GM21360 (cell line): ENCODE data around the gene MALRD1.

Source experiments
- ATAC-seq: cut with Tn5 transposase; IDR thresholded peaks from one replicate; pipeline ENCODE4 v1.9.1; 2021; ENCODE audit warnings: mild to moderate bottlenecking, moderate library complexity; ENCODE audit not compliant: unreplicated experiment

MALRD1 gene

DNA sequence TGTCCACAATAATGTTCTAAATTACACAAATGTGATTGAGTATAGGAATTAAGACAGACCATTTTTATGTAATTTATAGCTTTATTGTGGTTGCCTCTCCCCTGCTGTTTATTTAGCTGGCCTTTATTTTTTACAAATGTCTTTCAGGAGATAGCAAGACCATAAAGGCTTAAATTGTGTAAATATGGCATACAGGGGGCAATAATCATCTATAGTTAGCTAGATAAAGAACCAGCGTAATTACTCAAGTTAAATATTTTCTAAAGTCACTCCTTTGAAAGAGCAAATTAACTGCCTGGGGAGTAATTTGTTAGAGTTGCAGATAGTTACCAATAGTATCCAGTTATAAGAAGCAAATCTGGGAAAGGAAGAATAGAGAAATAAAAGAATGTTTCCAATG lies at the start of gene MALRD1:
Gene MALRD1 (plus strand): TSS at position 313 of the 400 bp plus-strand sequence. CDS start 138 bp downstream, outside the sequence.
- ATAC-seq = no peak

GRCh38 chr10:19003341-19003740 lies 45.3 kb upstream of the MALRD1 start:
- no peak for ATAC-seq

GRCh38 chr10:19012111-19012510 lies 36.5 kb upstream of the MALRD1 start:
- ATAC-seq = no peak

GRCh38 chr10:19014034-19014433 lies 34.6 kb upstream of the MALRD1 start:
- ATAC-seq = no peak

GRCh38 chr10:19014498-19014897 lies 34.1 kb upstream of the MALRD1 start:
- ATAC-seq = no peak

GRCh38 chr10:19017116-19017890 lies 31.3 kb upstream of the MALRD1 start:
- ATAC-seq = no peak

DNA sequence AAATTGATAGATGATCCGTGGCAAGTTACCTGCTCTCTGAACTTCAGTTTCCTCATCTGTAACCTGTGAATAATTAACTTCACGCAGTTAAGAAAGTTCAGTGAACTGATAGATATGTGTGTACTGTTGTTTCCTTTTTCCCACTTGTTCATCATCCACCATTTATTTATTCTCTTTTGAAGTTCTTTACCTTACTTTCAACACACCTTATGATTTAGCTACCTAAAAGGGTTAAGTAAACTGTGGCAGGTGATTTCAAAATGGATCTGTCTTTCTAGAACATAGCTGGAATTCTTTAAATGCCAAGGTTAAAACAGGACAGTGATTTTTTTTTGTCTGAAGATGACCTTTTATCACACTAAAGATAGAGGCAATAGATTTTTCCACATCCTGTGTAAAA lies 27.4 kb upstream of the MALRD1 start:
- ATAC-seq = no peak

DNA sequence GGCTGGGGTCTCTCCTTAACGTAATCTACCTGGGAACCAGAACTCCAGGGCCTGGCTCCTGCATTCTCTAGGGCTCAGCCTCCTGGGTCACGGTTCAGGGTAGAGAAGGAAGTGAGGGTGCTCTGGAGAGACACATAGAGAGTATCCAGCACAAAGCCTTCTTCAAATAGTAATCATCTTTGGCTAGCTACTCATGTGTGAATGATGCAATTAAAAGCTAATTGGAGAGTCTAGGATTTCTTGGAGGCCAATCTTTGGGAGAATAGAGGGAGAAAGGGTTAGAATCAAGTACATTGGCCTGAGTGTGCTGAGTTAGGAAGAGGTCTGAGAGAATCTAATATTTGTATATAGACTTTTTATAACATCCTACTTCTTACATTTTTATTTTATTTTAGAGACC lies 24.0 kb upstream of the MALRD1 start:
- no peak for ATAC-seq

DNA sequence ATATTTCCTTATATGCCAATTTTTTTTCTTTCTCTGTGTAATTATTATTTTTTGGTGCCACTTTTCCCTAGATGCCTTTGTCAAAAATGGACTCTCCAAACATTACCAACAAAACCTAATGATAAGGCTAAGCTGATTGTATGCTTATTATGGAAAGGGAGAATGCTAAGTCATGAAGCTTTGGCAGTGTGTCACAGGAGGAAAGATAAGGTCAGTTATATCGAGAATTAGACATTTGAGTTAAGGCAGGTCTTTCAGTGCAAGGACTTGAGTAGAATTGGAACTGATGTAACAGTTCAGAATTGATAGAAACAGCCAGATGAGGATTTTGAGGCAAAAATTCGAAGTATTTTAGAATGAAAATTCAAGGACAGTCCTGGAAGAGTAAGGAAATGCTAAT lies 16.8 kb upstream of the MALRD1 start:
- no peak for ATAC-seq

- no peak for ATAC-seq
Measured at GRCh38 chr10:19033741-19034140, 14.9 kb upstream of the MALRD1 start.

GRCh38 chr10:19041171-19041570 lies 7.4 kb upstream of the MALRD1 start:
- no peak for ATAC-seq

GRCh38 chr10:19043431-19043830 lies 5.2 kb upstream of the MALRD1 start:
- ATAC-seq = no peak

- ATAC-seq = no peak
Measured at GRCh38 chr10:19046679-19047078, 1.9 kb upstream of the MALRD1 start.

- no peak for ATAC-seq
Measured at GRCh38 chr10:19048891-19049290, 290 bp downstream of the MALRD1 start.

GRCh38 chr10:19049567-19049966 lies 966 bp downstream of the MALRD1 start:
- ATAC-seq = no peak

- no peak for ATAC-seq
Measured at GRCh38 chr10:19054289-19054835, 5.8 kb downstream of the MALRD1 start.

DNA sequence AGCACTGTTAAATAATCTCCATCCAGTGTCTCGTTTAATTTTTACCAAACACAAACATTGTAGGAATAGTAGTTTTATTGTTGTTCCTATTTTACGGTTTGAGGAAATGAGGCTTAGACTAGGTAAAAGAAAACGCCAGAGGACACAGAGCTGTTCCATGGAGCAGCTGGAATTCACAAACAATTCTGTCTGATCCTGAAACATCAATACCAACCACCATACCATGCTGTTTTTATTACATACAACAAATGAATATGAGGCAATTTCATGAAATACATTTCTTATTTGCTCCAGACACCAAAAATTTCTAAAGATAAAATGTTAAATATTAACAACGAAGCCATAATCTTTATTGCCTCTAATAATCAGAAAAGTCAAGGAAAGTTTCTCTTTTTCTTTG lies 9.4 kb downstream of the MALRD1 start:
- ATAC-seq = no peak

GRCh38 chr10:19063986-19064385 lies 15.4 kb downstream of the MALRD1 start:
- no peak for ATAC-seq

DNA sequence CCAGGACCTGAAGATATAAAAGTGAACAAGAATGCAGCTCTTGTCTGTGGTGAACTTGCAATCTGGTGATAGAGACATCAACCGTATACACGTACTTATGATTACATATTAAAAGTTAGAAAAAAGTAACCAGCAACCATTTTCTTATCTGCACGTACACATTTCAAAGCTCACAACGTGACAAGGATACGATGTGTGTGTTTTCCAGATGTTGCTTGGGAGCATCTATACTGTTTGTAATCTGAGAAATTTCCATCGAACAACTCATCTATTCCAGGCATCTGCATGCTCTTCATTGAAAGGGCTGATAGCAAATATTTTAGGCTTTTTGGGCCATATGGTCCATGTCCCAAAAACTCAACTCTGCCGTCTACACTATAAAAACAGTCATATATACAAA lies 23.3 kb downstream of the MALRD1 start:
- ATAC-seq = no peak

GRCh38 chr10:19077276-19077675 lies 28.7 kb downstream of the MALRD1 start:
- ATAC-seq = no peak

GRCh38 chr10:19096501-19097073 lies 48.0 kb downstream of the MALRD1 start:
- no peak for ATAC-seq

DNA sequence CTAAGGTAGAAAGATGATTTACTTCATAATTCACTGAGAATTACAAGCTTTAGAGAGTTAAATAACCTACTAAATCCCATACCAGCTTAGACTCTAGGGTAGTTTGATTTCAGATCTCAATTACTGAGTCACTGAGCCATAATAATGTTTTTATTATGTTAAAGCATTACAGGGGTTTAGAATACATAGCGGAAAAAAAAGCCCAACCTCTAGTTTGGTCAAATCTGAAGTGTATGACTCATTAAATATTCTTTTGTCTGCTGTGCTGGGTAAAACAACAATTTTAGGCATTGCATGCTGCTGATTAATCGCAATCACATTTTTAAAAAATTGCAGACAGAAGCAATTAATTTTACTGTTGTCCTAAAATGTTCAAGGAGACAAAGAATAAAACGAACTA lies 48.5 kb downstream of the MALRD1 start:
- no peak for ATAC-seq
